Upper lobe of right lung (tissue), 1 donor: ENCODE measurements around the gene SLC10A6. TPM values are rescaled to one million over a fixed set of nuclear protein-coding genes. Genes with fewer than 3 reads are reported as not detected.
"Not testable (repeated sequence)": the region's sequence is repeated elsewhere in the genome, so short reads cannot be mapped to it uniquely, and the experiment has no call there.

Source experiments
- ATAC-seq: fragments of 200-7000 bp; cut with Tn5 transposase; one replicate; pipeline ENCODE4 v1.9.1; 2020; ENCODE audit warnings: mild to moderate bottlenecking, moderate library complexity
- DNase-seq: peaks from one replicate; pipeline ENCODE4 v3.0.0-alpha.2; 2020
- H3K27ac ChIP-seq: fragments of 200-600 bp; one replicate; pipeline ENCODE4 v1.8.0; 2022
- H3K27me3 ChIP-seq: fragments of 200-600 bp; one replicate; pipeline ENCODE4 v1.8.0; 2022; ENCODE audit warnings: mild to moderate bottlenecking
- H3K36me3 ChIP-seq: fragments of 200-600 bp; one replicate; pipeline ENCODE4 v1.8.0; 2022
- H3K4me1 ChIP-seq: fragments of 200-600 bp; one replicate; pipeline ENCODE4 v1.8.0; 2022
- H3K4me3 ChIP-seq: fragments of 200-600 bp; one replicate; pipeline ENCODE4 v1.8.0; 2022; ENCODE audit warnings: mild to moderate bottlenecking
- H3K9me3 ChIP-seq: fragments of 200-600 bp; one replicate; pipeline ENCODE4 v1.8.0; 2022
- CTCF ChIP-seq: fragments of 200-600 bp; IDR thresholded peaks from one replicate; pipeline ENCODE4 v1.8.0; 2022; ENCODE audit warnings: antibody characterized with exemption
- intact Hi-C: fragments of 100-400 bp; cut with DNase I; formaldehyde crosslinking; loops from one replicate; pipeline ENCODE4 v1.11.0; 2022
- total RNA-seq: library from RNA; stranded (reverse); fragmentation: NEBNext Ultra II Directional; extraction: Animal tissue kit (Norgen Biotek cat#: 25700); gene quantifications from one replicate; pipeline ENCODE4 v1.2.1, GENCODE V29; 2021
- donor health status: DM: no; HTN: yes; CAD: no; lungs with severe emphysema.

The SLC10A6 gene
- total RNA-seq, 1 donor from 2014 or later, result 0.87 TPM

- ATAC-seq (no peak), DNase-seq (no peak)
- intact Hi-C loops, result no loop called here
- no peak overlapping the region for H3K27ac ChIP-seq
- peaks cover 9% of the 10 kb centered on the region for H3K9me3 ChIP-seq
- H3K27me3 ChIP-seq, result no peaks in the 10 kb centered on the region
- TF ChIP-seq CTCF, result no peak
- H3K36me3 ChIP-seq, result no peaks in the 10 kb centered on the region
- no peak overlapping the region for H3K4me3 ChIP-seq
- H3K4me1 ChIP-seq, result no peaks in the 10 kb centered on the region
Measured at GRCh38 chr4:86878640-86879039, 29.5 kb upstream of the SLC10A6 start.

- Histone ChIP-seq H3K27ac (no peak overlapping the region), H3K9me3 (peaks cover 9% of the 10 kb centered on the region), H3K27me3 (no peaks in the 10 kb centered on the region), H3K4me1 (no peaks in the 10 kb centered on the region), H3K4me3 (no peak overlapping the region), H3K36me3 (no peaks in the 10 kb centered on the region)
- ATAC-seq, result no peak
- DNase-seq, result no peak
- intact Hi-C loops, result no loop called here
- no peak for TF ChIP-seq CTCF
Measured at GRCh38 chr4:86876894-86877685, 27.9 kb upstream of the SLC10A6 start.

- intact Hi-C loops, DNase-seq: not testable (repeated sequence)
Measured at GRCh38 chr4:86875436-86875835, 26.3 kb upstream of the SLC10A6 start.

GRCh38 chr4:86872135-86872534 is 23.0 kb upstream of the SLC10A6 start:
- H3K36me3 ChIP-seq, result no peaks in the 10 kb centered on the region
- no peak for ATAC-seq
- no peak overlapping the region for H3K4me3 ChIP-seq
- H3K4me1 ChIP-seq, result no peaks in the 10 kb centered on the region
- no peak overlapping the region for H3K27ac ChIP-seq
- TF ChIP-seq CTCF, result no peak
- DNase-seq, result no peak
- no peaks in the 10 kb centered on the region for H3K9me3 ChIP-seq
- H3K27me3 ChIP-seq, result no peaks in the 10 kb centered on the region
- intact Hi-C loops, result no loop called here

More at GRCh38 chr4:86875436-86875835, 26.3 kb upstream of the SLC10A6 start:
- not testable (repeated sequence) for H3K27me3 ChIP-seq, H3K27ac ChIP-seq, H3K9me3 ChIP-seq, H3K36me3 ChIP-seq, H3K4me1 ChIP-seq, H3K4me3 ChIP-seq, ATAC-seq

- ATAC-seq (no peak), DNase-seq (no peak)
- H3K27me3 ChIP-seq, result no peaks in the 10 kb centered on the region
- no peaks in the 10 kb centered on the region for H3K36me3 ChIP-seq
- intact Hi-C loops, result no loop called here
- H3K4me1 ChIP-seq, result no peaks in the 10 kb centered on the region
- TF ChIP-seq CTCF, result no peak
- no peak overlapping the region for H3K27ac ChIP-seq
- H3K4me3 ChIP-seq, result no peak overlapping the region
- no peaks in the 10 kb centered on the region for H3K9me3 ChIP-seq
Measured at GRCh38 chr4:86870442-86871069, 21.4 kb upstream of the SLC10A6 start.

- TF ChIP-seq CTCF, result no peak
- H3K36me3 ChIP-seq, result no peaks in the 10 kb centered on the region
- ATAC-seq (no peak), DNase-seq (no peak)
- intact Hi-C loops, result no loop called here
- H3K4me1 ChIP-seq, result no peaks in the 10 kb centered on the region
- H3K27ac ChIP-seq, result no peak overlapping the region
- no peaks in the 10 kb centered on the region for H3K9me3 ChIP-seq
- no peaks in the 10 kb centered on the region for H3K27me3 ChIP-seq
- H3K4me3 ChIP-seq, result no peak overlapping the region
Measured at GRCh38 chr4:86857341-86858052, 8.3 kb upstream of the SLC10A6 start.
